ENCODE measurements around the gene SMR3B. TPM values are rescaled to one million over a fixed set of nuclear protein-coding genes. Genes with fewer than 3 reads are reported as not detected.

Gene SMR3B
- total RNA-seq, result not detected in 2 replicates

GRCh38 chr4:70382691-70383181 lies at the start of gene SMR3B:
TSS of gene SMR3B (plus strand) at chr4:70383131. CDS start at chr4:70384511, 1,380 bp downstream.

GRCh38 chr4:70334681-70335080 lies 48.2 kb upstream of the SMR3B start, which contains the start of gene CABS1:
TSS of gene CABS1 (plus strand) at chr4:70334981. CDS start at chr4:70335040, 59 bp downstream.

GRCh38 chr4:70360460-70360859 lies 22.5 kb upstream of the SMR3B start, which contains the start of gene SMR3A:
TSS of gene SMR3A (plus strand) at chr4:70360760. CDS start at chr4:70362116, 1,356 bp downstream.

GRCh38 chr4:70397580-70397979 lies 14.6 kb downstream of the SMR3B start, which contains the start of gene OPRPN:
TSS of gene OPRPN (plus strand) at chr4:70397940. CDS start at chr4:70399286, 1,346 bp downstream.

Other genes starting within 250 kb of the SMR3B start
- not detected in 2 replicates for gene PRR27, start 228.9 kb upstream of the SMR3B start, total RNA-seq
- not detected in 2 replicates for gene ODAM, start 187.4 kb upstream of the SMR3B start, total RNA-seq
- gene FDCSP, start 157.0 kb upstream of the SMR3B start, total RNA-seq, result not detected in 2 replicates
- not detected in 2 replicates for gene CSN3, start 140.5 kb upstream of the SMR3B start, total RNA-seq
- gene CABS1, start 48.1 kb upstream of the SMR3B start, total RNA-seq, result not detected in 2 replicates
- gene SMR3A, start 22.4 kb upstream of the SMR3B start, total RNA-seq, result not detected in 2 replicates
- gene OPRPN, start 14.8 kb downstream of the SMR3B start, total RNA-seq, result not detected in 2 replicates
- not detected in 2 replicates for gene MUC7, start 89.1 kb downstream of the SMR3B start, total RNA-seq
- not detected in 2 replicates for gene AMTN, start 135.4 kb downstream of the SMR3B start, total RNA-seq
- gene AMBN, start 209.1 kb downstream of the SMR3B start, total RNA-seq, result not detected in 2 replicates
- gene ENAM, start 245.6 kb downstream of the SMR3B start, total RNA-seq, result under 0.01 TPM in 1 of 2 replicates, not detected in the other